SH-SY5Y (cell line): ENCODE data around the gene NRG2.

Source experiments
- GATA2 ChIP-seq: IDR thresholded peaks from 2 replicates; pipeline ENCODE4 v1.6.1; 2011; ENCODE audit warnings: mild to moderate bottlenecking, low read depth, low read length
- GATA3 ChIP-seq: IDR thresholded peaks from 2 replicates; pipeline ENCODE4 v1.6.1; 2011; ENCODE audit warnings: low read depth, mild to moderate bottlenecking, low read length, moderate library complexity

Gene NRG2

GRCh38 chr5:139886213-139886612 is 156.9 kb downstream of the NRG2 start:
- no peak for TF ChIP-seq GATA2
- TF ChIP-seq GATA3 = no peak

- TF ChIP-seq GATA2 (no peak), GATA3 (no peak)
Measured at GRCh38 chr5:139885857-139886208, 157.3 kb downstream of the NRG2 start.

DNA sequence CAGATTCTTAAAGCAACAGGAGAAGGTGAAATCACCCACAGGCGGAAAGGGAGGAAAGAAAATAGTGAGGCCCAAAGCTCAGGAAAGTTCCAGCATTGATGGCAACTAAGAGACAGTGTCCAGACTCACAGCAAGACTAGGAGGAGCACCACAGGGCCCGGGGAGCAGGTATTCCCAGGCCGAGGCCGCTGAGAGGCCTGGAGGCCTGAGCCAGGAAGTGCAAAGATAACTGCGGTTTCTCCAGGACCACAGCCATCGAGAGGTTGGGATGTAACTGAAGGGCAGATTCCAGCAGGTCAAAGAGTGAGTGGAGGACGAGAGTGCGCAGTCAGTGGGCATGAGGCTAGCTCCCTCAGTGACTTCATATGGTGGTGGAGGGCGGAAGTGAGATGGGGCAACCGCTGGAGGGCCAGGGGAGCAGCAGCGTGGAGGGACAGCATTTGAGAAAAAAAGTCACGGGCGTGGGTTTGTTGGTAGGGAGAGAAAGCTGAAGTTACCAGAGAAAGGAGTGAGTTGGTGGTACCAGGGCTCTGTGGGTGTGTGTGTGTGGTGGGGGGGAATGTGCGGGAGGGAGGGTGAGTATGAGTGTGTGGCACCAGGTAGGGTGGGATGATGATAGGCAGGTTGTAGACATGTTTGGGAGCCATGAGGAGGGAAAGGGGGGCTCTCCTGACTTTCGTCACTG is 157.8 kb downstream of the NRG2 start:
- TF ChIP-seq GATA3 (no peak), GATA2 (no peak)

- no peak for TF ChIP-seq GATA2
- TF ChIP-seq GATA3 = no peak
Measured at GRCh38 chr5:139884734-139885133, 158.4 kb downstream of the NRG2 start.

DNA sequence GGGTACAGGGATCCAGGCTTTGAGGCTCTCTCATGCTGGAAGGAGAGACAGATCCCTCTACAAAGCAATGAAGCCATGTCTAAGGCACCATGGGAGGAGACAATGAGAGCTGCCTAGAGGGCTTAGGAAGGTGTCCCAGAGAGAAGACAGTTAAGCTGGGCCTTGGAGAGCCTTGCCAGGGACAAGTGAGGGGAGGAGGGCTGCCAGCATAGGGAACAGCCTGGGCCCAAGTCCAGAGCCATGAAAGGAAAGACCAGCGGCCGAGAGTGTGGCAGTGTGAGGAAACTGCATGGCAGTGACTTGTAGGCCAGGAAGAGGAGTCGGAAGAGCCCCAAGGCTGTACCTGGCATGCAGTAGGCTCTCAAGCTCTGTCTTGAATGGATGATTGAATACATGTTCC is 159.0 kb downstream of the NRG2 start:
- TF ChIP-seq GATA2 = no peak
- no peak for TF ChIP-seq GATA3

- TF ChIP-seq GATA2 = no peak
- no peak for TF ChIP-seq GATA3
Measured at GRCh38 chr5:139882961-139883539, 160.0 kb downstream of the NRG2 start.

DNA sequence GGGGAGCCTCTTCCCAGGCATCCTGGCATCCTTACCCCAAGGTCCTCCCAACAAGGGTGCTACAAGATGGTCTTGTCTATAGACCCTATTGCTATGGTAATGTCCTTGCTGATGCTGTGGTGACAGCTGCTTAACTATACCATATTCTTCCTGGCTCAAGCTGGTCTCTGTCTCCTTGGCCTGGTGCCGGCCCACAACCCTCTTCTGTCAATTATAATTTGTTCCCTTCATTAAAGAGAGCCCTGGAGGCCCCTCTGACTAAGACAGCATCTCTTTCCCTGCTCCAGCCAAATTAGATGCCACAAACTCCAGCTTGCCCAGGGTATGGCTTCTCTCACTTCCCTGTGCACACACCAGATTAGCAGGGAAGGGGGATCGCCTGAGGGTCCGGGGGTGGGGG is 160.8 kb downstream of the NRG2 start:
- TF ChIP-seq GATA3 = no peak
- TF ChIP-seq GATA2 = no peak

GRCh38 chr5:139881143-139881733 is 161.9 kb downstream of the NRG2 start:
- no peak for TF ChIP-seq GATA3
- no peak for TF ChIP-seq GATA2

GRCh38 chr5:139880416-139881142 is 162.5 kb downstream of the NRG2 start:
- TF ChIP-seq GATA2 (peak; percentile 98), GATA3 (no peak; the same call in 1 of the 2 replicates)

DNA sequence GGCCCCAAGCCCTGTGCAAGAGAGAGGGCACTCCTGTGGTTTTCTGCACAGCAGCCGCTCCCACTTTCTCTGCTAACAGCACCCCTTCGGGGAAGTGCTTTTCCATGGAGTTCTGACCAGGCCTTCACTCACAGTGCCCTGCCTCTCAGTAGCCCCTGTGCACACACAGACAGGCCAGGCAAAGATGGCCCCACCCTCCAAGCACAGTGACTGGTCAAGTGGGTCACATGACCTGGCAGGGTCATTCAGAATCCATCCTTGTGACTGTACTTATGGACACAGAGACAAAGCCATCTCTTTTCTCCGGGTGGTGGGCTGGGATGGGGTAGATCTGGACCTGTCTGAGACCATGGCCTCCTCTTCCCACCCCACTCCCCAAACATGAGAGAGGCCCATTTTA is 165.0 kb downstream of the NRG2 start:
- TF ChIP-seq GATA3 (no peak), GATA2 (no peak)

GRCh38 chr5:139877129-139877597 is 165.9 kb downstream of the NRG2 start:
- TF ChIP-seq GATA2 (no peak), GATA3 (no peak)

DNA sequence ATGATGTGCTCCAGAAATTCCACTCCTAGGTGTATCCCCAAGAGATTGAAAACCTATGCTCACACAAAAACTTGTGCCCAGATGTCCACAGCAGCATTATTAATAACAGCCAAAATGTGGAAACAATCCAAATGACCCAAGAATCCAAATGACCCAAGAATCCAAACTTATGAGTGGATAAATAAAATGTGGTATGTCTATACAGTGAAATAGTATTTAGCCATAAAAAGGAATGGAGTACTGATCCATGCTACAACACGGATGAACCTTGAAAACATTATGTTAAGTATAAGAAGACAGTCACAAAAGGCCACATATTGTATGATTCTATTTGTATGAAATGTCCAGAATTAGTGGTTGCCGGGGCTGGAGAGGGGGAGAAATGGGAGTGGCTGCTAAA is 167.1 kb downstream of the NRG2 start:
- TF ChIP-seq GATA3 (no peak), GATA2 (no peak)

GRCh38 chr5:139872851-139873794 is 170.0 kb downstream of the NRG2 start:
- TF ChIP-seq GATA3 (no peak), GATA2 (peak; percentile 28; the same call in 1 of the 2 replicates)
